CD4-positive, alpha-beta T cell treated with Interleukin-4 for 4 hours (primary cell): ENCODE data around the gene TAOK3.
"Not testable (repeated sequence)": the region's sequence is repeated elsewhere in the genome, so short reads cannot be mapped to it uniquely, and the experiment has no call there.

ENCODE experiments used
- DNase-seq: peaks from one replicate; pipeline ENCODE4 v3.0.0-alpha.2; 2020

Gene TAOK3

GRCh38 chr12:118188690-118189371, 183.9 kb downstream of the TAOK3 start:
- DNase-seq, result no peak

GRCh38 chr12:118187751-118188435, 184.8 kb downstream of the TAOK3 start:
- no peak for DNase-seq

GRCh38 chr12:118185602-118186397, 186.9 kb downstream of the TAOK3 start:
- DNase-seq, result no peak

- no peak for DNase-seq
Observed at GRCh38 chr12:118183711-118184110, 189.0 kb downstream of the TAOK3 start.

DNA sequence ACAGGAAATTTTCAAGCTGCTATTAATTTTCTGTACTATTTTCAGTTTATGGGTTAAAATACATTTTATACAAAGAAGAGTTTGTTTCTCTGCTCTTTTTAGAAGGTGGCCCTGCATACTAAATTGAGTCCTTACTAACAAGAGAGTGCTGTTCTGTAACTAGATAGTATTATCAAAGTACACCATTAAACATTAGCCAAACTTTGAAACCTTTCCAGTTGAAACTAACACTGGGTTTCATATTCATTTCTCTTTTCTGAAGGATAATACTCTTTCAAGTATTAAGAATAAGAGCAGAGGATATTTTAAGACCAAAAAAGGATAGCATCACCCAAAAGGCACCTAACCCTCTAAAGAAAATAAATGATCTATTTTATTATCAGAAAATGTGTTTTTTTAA, 189.6 kb downstream of the TAOK3 start:
- DNase-seq, result no peak

DNA sequence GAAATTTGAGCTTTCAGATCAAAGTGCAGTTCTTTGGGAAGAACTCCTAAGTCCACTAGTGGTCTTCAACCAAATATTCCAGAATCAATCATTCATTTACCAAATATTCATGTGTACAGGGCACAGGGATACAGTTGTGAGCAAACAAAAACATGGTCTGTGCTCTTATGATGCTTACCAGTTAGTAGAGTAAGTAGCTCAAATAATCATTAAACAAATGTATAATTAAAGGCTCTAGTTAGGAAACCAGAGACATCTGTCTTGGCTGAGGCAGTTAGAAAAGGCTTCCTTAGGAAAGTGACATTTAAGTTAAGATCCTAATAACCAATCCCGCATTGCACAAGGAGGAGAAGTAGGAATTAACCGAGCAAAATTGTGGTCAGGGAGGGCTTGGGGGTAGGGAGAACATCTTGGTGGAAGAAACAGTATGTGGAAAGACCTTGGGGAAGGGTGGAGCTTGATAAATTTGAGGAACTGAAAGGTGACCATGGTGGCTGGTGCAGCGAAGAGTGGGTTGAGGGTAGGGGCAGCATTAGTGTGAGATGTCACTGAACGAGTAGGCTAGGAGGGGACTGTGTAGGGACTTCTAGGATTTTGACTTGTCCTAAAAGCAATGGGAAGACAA, 196.8 kb downstream of the TAOK3 start:
- no peak for DNase-seq

DNA sequence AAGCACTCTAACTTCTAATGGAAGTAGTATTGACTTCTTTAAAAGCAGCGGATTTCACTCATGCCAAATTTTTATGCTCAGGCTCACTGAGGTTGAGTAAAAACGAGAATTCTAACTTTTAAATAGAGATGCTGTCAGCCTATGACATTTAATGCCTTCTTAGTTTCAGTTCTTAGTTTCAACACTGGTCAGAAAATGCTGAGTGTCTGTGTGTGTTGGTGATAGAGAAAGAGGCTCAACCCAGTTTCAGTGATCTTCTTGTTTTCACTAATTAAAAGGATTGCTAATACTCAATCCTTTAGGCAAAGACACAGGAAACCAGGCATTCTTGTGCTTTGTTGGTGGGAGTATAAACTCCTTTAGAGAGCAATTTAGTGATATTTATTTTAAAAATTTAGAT, 205.8 kb downstream of the TAOK3 start:
- no peak for DNase-seq

DNA sequence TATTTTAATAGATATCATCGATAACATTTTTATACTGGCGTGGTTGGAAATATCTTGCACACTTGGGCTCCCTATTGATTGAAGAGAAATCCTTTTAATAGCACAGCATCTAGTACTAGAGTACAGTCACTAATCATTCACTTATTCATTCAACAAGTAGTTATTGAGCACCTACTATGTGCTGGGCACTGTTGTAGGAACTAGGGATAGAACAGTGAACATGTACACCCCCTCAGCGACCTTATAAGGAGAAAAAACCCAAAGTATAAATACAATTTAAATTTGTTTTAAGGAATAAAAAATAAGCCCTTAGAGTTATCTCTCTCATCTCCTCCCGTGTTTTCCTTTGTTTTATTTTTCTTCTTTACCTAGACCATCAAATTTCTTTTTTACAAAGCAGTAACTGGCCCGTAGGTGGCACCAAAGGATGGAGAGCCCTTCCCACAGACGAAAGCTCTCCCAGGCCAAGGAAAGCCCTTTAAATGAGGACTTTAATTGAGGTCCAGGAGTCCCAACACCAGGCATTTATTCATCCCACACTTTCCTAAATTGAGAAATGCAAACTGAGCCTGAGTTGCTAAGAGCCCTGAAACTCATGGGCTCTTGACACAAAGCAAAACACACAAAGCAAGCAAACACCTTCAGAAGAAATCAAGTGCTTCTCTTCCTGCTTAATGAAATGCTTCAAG, 207.8 kb downstream of the TAOK3 start:
- no peak for DNase-seq

DNA sequence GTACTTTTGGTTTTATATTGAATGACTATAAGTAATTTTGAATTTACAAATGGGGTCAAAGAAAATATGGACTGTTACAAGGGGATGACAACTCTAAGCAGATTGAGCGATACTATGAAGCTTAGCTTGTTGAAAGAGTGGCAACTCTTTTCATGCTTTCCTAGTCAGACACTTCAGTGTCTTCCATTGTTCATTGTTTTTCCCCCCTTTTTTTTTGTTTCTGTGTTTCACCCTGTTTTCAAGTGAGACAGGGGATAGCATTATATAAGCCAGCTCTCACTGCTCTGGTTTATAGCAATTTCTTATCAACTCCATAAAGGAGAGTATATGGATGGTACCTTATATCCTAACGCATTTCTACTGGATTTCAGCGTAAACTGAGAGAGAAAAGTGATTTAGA, 212.2 kb downstream of the TAOK3 start:
- no peak for DNase-seq

DNA sequence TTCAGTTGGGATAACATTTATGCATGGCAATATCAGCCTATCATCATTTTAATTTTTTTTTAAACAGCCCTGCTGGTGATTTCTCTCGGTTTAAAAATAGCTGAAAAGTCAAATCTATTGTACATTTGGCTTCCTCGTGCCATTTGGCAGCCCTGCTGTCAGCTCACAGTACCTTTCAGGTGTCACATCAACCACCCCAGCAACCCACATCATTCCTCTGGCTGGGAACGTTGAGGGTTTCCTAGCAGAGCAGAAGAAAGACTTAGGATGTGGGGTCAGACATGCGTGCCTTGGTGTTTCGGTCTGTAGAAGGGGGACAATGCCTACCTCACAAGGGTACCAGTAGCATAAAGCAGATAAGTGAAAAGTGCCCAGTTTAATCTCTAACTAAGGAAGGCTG, 221.0 kb downstream of the TAOK3 start:
- no peak for DNase-seq

DNA sequence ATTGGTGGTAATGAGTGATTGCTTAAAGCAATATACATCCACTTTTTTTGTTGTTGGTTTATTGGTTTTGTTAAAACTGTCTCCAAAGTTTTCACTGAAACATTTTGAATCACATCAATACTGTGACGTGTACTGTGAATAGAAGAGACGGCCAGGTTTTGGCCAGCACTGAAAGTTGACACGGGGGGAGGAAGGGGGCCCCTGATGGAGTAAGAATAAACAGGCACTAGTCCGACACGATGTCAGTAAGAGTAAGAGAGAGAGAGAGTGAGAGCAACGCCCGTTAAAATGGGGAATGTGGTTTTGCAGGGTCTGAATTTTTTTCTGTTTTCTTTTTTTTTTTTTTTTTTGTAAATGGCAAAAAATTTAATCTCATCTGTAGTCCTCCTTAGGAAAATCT, 222.1 kb downstream of the TAOK3 start:
- DNase-seq, result no peak

- no peak for DNase-seq
Observed at GRCh38 chr12:118148287-118148686, 224.4 kb downstream of the TAOK3 start.

DNA sequence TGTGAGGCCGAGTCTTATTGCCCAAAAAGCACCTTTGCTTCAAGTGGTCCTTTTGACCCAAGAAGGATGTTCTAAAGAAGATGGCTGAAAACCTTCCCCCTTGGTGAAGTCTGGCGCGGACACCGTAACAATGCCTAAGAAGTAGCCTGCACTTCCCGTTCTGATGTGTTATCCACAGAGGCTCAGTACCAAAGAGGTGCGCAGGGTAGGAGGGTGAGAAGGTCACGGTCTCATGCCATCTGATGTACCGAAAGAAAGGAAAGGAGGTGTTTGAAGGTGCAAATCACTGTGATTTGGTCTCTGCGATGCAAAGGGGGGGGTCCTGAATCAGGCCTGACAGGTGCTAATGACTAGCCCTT, 226.9 kb downstream of the TAOK3 start:
- no peak for DNase-seq

GRCh38 chr12:118145113-118145797, 227.5 kb downstream of the TAOK3 start:
- DNase-seq, result no peak

- DNase-seq, result no peak
Observed at GRCh38 chr12:118144499-118144898, 228.2 kb downstream of the TAOK3 start.

DNA sequence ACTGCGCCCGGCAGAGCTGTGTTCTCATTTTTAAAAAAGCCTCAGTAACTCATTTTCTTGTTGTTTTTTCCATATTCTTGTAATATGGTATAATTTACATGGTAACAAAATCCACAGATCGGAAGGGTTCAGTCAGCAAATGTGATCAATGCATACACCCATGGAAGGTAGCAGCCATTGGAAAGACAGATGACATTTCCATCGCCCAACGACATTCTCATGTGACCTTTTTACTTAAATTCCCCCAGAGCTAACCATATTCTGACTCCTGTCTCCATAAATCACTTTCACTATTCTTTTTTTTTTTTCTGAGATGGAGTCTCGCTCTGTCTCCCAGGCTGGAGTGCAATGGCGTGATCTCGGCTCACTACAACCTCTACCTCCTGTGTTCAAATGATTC, 231.9 kb downstream of the TAOK3 start:
- no peak for DNase-seq

DNA sequence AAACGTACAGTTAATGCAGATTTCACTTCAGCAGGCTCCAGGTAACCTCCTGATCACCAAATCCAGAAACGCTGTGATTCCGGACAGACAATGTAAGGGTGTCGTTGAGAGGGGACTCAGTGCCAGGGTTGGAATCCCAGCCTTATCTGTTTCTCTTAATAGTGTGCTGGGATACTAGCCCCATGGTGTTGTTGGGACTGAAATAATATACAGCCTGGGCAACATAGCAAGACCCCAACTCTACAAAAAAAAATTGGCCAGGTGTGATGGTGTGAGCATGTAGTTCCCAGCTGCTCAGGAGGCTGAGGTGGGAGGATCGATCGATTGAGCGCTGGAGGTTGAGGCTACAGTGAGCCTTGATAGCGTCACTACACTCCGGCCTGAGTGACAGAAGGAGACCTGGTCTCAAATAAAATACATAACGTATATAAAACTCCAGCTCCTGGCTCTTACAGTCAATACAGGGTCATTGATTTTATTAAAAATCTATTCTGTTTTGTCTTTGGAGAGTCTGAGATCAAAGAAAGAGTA, 235.5 kb downstream of the TAOK3 start:
- no peak for DNase-seq

GRCh38 chr12:118136559-118137003, 236.1 kb downstream of the TAOK3 start:
- DNase-seq, result peak; percentile 18

DNA sequence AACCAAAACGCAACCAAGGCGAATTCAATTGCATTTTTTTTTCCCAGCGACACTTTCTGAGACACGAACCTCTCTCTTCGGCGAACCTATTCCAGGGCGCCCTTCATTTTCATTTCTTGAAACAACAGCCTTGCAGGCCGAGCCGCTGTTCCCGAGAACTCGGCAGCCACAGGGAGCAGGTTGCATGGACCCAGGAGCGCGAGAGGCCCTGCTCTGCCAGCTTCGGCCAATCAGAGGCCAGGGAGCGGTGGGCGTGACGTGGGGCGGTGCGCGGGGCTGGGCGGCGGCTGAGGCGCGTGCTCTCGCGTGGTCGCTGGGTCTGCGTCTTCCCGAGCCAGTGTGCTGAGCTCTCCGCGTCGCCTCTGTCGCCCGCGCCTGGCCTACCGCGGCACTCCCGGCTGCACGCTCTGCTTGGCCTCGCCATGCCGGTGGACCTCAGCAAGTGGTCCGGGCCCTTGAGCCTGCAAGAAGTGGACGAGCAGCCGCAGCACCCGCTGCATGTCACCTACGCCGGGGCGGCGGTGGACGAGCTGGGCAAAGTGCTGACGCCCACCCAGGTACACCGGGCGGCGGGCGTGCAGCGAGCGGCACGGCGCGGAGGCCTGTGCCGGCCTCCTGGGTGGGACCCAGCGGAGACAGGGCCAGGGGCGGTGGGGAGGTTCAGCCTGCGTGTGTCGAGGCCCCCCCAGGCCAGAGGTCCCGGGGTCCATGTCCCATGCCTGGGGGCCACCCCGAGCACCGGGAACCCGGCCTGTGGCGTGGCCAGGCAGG, 236.7 kb downstream of the TAOK3 start, which contains the start of gene PEBP1:
TSS of gene PEBP1 (plus strand) at position 337 of the 771 bp plus-strand sequence. CDS start at position 423, 86 bp downstream.
- DNase-seq, result peak; percentile 91

GRCh38 chr12:118129436-118129835, 243.3 kb downstream of the TAOK3 start:
- not testable (repeated sequence) for DNase-seq

DNA sequence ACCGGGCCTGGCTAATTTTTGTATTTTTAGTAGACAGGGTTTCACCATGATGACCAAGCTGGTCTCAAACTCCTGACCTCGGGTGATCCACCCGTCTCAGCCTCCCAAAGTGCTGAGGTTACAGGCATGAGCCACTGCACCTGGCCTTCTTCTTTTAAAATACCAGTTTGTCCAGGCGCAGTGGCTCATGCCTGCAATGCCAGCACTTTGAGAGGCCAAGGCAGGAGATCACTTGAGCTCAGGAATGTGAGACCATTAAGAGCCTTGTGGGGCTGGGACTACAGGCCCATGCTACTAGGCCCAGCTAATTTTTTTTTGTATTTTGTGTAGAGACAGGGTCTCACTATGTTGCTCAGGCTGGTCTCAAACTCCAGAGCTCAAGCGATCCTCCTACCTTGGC, 244.8 kb downstream of the TAOK3 start:
- no peak for DNase-seq
